DMS53 treated with DMSO at 0.1 percent for 48 hours (cell line): ENCODE results near the gene LPP.

Experiments
- DNase-seq: peaks from one replicate; lab custom pipeline; 2025; ENCODE audit not compliant: unreplicated experiment; lab: John Stamatoyannopoulos, UW

LPP gene

DNA sequence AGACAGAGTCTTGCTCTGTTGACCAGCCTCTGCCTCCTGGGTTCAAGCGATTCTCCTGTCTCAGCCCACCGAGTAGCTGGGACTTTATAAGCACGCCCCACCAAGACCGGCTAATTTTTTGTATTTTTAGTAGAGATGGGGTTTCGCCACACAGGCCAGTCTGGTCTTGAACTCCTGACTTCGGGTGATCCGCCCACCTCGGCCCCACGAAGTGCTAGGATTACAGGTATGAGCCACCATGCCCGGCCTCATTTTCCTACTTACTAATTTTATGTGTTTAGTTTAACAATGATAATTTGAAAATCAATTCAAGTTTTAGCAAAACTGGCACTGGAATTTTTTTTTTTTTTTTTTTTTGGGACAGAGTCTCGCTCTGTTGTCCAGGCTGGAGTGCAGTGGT, 336.5 kb downstream of the LPP start:
- DNase-seq, result no peak

DNA sequence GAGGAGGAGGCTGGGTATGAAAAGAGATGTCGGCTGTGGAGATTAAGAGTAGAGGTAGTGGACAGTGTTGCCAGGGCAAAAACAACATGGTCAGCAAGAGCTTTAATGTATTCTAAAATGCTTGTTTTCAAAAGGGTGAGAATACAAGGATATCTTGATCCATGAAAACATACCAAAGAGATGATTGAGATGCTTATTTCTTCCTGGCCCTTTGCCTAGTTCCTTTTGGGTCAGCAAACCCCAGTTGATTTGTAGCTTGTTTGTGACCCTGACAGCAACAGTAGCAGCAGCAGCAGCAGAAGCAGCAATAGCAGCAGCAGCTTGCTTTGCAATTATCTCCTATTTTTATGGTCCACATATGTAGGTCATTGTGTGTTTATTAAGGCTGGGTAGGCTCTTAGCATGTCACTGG, 337.3 kb downstream of the LPP start:
- DNase-seq, result no peak

DNA sequence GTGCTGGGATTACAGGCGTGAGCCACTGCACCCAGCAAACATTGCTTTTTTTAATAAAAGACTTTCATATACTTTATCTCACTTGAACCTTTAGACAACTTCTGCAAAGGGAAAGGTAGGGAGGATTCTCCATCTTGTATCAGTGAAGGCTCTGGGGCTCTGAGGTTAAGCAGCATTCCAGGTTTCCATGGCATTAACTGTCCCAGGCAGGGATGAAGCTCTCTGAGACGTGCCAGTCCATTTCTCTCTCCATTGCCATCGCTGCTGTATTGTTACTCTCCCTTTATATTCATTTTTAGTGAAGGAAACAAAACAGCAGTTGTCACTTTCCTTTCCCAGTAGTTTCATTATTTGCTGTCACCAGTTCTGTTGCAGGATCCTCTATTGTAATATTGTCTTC, 342.4 kb downstream of the LPP start:
- no peak for DNase-seq

GRCh38 chr3:188497021-188497420, 343.1 kb downstream of the LPP start:
- no peak for DNase-seq

DNA sequence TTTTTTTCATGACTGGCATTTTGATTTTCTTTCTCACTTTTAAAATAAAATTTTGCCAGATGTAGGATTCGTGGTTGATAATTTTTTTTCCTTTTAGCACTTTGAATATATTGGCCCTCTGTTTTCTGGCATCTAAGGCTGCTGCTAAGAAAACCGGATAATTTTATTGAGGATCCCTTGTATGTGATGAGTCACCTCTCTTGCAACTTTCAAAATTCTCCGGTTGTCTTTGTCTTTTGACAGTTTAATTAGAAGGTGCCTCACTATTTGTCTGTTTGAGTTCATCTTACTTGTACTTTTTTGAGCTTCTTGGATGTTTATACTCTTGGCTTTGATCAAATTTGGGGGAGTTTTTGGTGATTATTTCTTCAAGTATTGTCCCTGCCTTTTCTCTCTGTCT, 349.7 kb downstream of the LPP start:
- no peak for DNase-seq

DNA sequence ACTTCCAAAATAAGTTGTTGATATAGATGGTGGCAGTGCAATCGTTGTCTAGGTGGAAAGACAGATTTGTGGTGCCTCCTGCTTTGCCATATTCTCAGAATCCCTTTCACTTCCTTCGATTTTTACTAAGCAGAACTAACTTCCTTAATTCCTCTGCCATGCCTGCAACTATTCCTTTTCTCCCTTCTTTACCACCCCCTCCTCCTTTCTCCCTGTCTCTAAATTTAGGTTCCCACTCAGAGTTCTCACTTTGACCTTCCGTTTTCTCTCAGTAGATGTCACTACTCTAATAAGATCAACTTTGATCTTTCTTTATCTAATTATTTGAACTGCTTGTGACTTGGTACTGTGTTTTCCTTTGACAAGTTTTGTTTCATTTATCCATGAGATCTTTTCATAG, 351.2 kb downstream of the LPP start:
- no peak for DNase-seq

DNA sequence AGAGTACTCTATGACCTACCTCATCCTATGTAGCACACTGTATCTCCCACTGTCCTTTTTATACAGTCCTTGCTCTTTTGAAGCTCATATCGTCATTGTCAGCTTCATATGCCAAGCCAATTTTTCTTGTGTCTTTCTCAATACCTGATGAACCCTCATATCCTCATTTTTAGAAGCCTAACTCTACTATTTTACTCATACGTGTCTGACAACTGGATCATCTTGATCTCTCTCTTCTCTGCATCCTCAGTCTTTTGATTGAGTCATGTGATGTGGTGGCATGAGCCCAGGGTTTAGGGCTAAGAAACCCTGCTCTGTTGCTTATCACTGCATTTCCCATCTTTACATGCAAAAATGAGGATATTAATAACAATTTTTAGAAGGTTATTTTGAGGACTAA, 352.0 kb downstream of the LPP start:
- DNase-seq, result no peak

DNA sequence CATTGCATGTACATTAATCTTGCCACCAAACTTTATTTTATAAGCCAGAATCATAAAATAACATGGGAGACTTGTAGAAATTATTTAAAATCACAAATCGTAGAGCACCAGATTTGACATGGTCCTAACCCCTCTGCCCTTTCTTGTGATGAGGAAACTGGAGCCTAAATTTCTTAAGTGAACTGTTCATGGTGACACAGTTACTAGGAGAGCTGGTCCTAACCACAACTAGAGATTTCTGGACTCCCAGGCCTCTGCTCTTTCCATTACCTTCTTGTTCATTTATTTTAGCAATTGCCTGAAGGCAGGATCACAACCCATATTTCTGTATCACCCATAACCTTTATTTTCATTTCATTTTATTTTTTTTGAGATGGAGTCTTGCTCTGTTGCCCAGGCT, 352.5 kb downstream of the LPP start:
- no peak for DNase-seq

GRCh38 chr3:188507244-188507720, 353.3 kb downstream of the LPP start:
- DNase-seq, result no peak

DNA sequence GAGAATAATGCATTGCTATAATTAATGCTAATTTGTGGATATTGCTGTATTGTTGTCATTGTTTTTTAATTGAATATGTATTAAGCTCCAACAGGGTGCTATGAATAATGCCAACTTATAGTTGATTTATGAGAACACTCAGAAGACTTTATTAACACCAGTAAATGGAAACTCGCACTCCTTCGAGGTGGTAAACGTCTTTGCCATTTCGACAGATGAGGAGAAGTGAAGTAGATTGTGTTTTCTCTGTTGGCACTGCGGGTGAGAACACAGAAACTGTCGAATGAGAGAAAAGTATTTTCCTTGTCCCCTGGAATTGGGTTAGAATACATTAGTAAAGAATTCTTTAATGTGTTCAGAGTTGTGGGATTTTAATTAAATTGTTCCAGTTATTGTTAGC, 354.5 kb downstream of the LPP start:
- DNase-seq, result no peak

- no peak for DNase-seq
Measured at GRCh38 chr3:188509316-188509715, 355.4 kb downstream of the LPP start.

- no peak for DNase-seq
Measured at GRCh38 chr3:188510366-188510765, 356.4 kb downstream of the LPP start.

GRCh38 chr3:188513662-188514328, 359.8 kb downstream of the LPP start:
- DNase-seq, result no peak

DNA sequence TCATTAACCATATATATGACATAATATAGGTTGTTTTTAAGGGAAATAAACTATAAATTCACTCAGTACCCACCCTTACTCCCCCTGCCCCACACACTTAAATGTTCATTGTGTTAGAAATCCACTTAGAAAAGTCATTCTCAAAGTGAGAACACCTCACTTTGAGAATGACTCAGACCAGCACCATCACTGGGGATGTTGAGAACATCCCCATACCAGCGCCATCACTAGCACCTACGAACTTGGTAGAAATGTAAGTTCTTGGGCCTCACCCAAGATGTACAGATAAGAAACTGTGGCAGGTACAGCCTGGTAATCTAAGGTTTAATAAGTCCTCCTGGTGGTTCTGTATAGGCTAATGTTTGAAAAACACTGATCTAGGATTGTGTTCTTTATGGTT, 362.6 kb downstream of the LPP start:
- no peak for DNase-seq

GRCh38 chr3:188518416-188518815, 364.5 kb downstream of the LPP start:
- DNase-seq, result no peak

- no peak for DNase-seq
Measured at GRCh38 chr3:188518835-188519452, 365.0 kb downstream of the LPP start.

GRCh38 chr3:188520466-188520865, 366.5 kb downstream of the LPP start:
- DNase-seq, result no peak

- no peak for DNase-seq
Measured at GRCh38 chr3:188522115-188522514, 368.2 kb downstream of the LPP start.

GRCh38 chr3:188523291-188523690, 369.3 kb downstream of the LPP start:
- no peak for DNase-seq

GRCh38 chr3:188524052-188524451, 370.1 kb downstream of the LPP start:
- DNase-seq, result no peak

GRCh38 chr3:188526057-188526456, 372.1 kb downstream of the LPP start:
- no peak for DNase-seq

GRCh38 chr3:188527389-188527788, 373.4 kb downstream of the LPP start:
- DNase-seq, result no peak

DNA sequence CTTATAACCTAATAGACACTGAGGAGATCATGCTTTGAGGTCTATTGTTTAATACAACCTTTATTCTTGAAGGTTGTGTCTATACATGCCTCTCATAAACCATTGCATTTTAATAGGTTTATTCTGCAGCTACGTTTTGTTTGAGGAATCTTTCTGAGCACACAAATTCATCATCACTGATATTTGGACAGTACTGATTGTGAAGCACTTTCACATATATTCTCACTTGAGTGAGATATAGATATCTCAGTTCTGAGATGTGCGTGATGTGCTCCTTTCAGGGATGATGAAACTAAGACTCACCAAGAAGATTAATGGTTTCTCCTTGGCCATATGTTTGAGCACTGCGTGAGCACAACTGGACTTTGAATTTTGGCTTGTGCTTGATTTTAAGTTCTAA, 374.4 kb downstream of the LPP start:
- no peak for DNase-seq
